IPS-NIHi11 (cell line): ENCODE results near the gene PGLYRP2.

ENCODE experiments used
- DNase-seq: peaks from one replicate; pipeline ENCODE4 v3.0.0; 2012; ENCODE audit warnings: mixed read lengths, low spot score

Gene PGLYRP2

DNA sequence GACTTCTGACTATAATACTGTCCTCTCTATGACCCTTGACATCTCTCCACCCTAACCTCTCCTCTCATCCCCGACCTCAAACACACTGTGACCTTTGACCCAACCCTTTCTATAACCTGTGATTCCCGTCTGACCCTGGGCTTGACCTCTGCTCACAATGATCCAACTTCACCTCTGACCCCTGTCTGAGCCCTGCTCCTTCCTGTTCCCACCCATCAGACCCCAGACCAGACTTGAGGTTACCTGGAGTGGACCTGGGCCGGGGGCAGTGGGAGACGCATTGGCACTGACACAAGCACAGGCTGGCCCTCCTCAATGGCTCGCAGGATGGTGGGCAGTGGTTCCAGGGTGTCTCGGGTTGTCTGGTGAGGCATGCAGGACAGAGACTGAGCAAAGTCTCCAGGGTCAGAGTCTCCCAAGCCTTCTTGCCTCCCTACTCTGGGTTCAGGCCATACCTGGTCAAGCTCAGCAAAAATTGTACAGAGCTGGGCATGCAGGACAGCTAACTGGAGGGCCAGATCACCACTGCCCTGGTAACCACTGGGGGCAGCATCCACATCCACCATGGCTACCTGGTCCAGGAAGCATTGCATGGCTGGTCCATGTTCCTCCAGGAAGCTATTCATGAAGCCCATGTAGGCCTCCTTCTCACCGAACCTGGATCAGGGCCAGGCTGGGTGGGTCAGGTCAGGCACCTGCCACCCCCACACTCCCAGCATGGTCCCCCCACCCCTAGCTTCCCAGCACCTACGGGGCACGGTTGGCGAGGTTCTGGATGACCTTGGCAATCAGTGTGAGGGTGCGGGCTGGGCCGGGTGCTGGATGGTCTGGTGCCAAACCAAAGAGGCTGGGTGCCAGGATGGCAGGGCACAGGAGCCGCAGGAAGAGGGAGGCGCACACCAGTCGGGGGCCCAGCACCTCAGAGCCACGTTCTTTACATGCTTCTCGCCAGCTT is 25.1 kb downstream of the PGLYRP2 start:
- DNase-seq, result no peak

DNA sequence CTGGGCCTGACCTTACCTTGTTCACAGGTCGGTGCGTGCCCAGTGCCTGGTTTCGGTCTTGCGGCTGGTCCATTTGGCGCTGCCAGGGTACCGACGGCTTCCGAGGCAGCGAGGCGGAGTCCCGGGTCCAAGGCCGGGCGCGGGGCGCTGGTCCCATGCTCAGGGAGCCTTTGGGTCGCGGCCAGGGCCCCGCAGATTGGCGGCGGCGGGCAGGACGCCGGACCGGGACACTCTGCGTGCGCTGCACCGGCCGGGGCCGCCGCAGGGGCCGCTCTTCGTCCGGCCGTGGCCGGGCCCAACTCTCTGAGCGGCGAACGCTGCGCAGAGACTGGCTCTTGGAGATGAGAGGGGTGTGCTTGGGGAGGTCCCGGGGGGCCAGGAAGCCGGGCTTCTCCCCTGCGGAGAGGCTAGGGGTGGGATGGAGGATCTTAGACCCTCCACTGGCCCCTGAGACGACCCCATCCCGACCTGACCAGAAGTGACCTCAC is 26.2 kb downstream of the PGLYRP2 start:
- peak; percentile 61 for DNase-seq

DNA sequence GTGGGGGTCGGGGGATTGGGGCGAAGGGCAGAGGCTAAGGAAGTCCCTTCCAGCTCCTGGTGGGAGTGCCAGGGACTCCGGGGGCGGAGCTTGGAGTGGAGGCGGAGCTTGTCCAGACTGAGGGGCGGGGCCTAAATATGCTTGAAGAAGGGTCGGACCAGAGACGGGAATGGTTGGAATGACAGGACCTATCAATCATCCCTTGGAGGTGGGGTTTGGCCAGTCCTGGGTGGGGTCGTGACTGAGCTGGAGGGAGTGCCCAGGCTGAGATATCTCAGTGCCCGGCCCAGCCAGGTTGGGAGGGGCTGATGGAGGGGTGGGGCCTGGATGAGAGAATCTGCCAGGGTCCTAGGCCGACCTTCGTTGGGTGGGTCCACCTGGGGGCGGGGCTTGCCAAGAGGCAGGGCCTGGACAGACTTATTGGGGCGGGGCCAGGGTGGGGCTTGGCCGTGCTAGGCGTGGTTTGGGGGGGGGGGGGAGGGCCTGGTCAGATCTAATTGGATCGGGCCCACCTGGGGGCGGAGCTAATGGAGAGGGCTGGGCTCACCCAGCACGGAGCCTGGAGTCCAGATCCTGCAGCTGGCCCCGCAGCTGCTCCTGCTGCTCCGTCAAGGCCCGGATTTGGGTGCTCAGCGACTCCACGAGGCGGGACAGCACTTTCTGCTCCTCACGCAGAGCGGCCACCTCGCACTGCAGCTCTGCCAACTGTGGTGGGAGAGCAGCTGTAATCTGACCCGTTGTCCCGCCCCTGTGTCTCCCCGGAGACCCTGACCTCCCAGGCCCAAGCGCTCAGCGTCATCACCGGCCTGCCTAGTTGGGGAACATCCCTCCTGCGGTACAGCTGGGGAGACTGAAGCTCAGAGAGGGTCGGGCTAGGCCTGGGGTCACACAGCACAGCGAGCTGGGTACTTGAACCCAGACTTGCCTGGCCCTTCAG is 26.9 kb downstream of the PGLYRP2 start:
- peak; percentile 94 for DNase-seq

DNA sequence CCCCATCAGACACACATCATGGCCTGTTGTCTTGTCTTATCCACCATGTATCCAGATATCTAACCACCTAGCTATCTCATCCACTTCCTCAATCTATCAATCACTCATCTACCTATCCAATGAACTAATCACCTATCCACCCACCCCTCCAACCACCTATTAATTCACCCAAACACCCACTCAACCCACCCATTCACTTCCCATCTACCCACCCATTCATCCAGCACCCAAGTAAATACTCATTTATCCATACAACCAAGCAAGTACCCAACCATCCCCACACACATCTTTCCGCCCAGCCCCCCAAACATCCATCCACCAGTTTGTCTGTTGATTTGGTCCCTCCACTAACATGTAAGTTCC is 28.8 kb downstream of the PGLYRP2 start:
- DNase-seq, result no peak

DNA sequence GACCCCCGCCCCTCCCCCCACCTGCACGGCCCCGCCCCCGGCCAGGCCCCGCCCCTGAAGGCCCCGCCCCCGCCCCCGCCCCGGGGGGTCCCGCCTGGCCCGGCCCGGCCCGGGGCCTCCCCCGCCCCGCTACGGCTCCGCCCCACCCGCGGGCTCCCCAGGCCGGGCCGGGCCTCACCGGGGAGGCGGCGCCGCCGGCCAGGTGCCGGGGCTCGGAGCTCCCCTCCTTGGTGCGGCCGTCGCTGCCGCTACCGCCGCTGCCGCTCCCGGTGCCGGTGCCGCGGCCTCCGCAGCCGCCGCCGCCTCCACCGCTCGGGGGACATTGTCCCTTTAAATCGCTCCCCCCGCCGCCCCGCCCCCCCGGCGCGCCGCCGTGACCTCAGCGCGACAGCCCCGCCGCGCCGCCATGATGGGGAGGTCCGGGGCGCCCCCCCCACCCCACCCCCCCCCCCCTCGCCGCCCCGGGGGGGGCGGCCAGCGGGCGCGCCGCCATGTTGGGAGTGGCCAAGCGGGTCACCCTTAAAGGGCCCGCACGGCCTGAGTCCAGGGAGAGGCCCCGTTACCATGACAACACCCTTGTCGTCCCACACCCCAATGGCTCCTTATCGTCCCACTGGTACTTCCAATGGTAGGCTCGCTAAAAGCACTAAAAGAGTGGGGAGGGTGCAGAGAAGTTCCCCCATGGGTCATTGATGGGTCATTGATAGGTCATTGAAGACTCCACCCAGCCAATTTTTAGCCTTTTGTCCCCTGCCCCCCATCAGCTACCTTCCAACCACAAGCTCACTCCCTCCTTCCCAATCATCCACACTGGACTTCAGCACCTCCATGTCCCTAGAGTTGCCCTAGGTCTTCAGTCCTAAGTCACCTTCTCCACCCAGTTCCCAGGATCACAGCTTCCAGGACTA is 29.4 kb downstream of the PGLYRP2 start, which contains the start of gene WIZ:
WIZ (minus strand) TSS at position 337 of the 908 bp plus-strand sequence. CDS start 1,649 bp downstream, outside the sequence.
- DNase-seq, result peak; percentile 92

DNA sequence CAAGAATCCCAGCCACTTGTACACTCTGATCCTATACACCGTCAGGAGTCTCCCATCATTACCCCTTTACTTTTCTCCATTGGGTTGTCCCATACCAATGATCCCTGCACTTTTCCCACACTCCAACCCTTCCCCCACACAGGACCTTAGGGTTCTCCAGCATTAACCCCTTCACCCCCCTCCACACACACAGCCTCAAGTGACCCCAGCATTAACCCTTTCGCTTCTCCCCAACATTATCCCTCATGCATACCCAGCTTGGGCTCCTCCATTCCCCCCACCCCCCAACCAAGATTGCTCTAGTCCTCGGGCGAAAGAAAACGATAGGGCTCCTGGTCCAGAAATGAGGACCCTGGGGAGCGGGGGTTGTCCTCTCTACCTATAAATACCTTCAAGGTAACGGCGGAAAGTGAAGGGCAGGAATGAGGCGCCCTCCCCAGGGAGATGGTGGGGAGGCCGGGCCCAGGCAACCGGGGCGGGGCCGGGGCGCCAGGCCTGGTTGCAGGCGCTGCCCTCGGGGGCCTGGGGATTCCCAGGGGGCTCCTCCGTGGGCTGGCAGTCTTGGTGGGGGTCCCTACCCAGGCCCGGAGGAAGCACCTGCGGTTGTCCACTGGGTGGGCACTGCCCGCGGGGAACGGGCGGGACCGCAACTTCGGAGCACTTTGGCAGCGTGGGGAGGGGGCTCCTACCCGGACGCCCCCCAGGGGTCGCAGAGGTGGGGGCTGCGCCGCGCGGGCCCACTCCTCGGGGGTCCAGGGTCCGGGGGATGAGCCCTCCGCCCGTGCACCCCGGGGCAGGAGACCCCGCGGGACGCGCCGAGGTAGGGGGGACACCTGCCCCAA is 30.3 kb downstream of the PGLYRP2 start:
- peak; percentile 49 for DNase-seq

DNA sequence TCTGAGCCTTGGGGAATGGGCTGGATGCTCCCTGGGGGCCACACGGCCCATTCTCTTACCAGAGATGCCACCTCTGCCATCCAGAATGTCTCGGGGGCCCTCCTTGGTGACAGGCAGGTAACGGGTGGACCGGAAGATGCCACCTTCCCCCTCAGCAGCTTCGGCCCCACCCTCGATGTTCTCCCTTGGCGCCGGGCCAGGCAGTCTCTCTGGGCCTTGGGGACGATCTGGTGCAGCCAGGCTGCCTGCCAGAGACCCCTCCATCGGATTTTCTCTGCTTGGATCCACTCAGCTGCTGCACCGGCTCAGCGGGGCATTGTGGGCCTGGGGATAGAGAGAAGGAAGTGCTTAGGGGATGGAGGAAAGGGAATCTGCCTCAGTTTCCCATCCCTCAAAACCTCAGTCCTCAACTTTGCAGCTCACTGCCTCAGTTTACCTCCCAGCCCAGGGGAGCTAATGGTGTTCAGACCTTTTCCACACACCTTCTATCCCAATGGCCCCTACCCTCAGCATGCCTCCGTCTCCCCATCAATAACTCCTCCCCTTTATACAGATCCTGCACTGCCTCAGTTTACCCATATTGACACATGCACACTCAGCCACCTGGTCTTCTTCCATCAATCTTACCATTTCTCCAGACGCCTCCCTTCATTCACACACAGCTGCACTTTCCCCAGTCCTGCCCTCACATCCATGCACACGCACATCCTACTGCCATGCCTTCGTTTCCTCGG is 31.1 kb downstream of the PGLYRP2 start:
- DNase-seq, result no peak

DNA sequence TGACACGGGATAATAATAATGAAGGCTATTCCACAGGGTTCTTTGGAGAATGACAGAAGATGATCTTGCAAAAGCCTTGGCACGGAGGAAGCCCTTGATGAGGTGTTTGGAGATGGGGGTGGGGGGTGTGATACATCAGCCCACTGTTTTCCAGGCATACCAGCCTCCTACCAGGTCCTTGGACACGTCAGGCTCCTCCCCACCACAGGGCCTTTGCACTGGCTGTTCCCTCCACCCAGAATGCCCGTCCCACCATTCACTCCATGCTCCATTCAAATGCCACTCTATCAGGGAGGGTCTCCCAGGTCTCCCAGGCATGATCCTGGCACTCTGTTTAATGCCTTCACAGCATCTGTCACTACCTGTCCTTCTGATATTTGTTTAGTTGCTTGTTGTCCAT is 32.2 kb downstream of the PGLYRP2 start:
- DNase-seq, result no peak

DNA sequence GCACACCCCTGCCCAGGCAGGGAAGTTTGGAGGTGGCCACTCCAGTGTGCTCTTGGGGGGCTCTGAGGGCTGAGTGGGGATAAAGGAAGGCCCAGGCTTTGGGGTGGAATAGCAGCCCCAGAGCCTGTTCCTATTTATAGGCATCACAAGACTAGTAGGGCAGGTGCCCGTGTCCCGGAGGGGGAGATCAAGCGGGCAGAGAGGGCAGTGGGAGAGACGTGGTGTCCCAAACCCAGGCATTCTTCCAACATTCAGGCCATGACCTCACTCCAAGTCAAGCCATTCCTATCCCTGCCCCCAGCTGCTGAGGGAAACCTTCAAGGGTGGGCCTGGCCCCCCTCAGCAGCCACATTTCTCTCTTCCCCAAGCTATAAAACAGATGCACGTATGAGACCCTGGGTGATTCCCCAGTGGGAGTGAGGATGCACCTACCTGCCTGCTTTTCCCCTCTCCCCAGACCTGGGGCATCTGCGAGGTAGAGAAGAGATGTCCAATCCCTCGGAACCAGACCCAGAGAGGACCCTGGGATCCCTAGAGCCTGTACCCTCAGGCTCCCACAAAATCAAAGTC is 33.4 kb downstream of the PGLYRP2 start:
- DNase-seq, result no peak

DNA sequence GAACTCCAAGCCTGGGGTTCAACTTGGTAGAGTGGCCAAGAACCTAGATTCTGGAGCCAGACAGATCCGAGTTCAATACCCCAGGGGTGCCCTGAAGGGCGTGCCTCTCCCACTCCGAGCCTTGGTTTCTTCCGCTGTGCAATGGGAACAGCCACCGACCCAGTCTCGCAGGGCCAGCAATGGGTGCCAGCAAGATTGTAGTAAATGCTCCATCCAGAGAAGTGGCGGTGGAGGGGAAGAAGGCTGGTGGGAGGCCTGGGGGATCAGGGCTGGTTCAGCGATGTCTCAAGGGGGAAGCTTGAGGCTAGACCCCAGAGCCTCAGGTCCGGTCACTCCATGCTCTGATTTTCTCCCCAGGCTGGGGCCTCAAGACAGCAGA is 34.1 kb downstream of the PGLYRP2 start:
- no peak for DNase-seq

DNA sequence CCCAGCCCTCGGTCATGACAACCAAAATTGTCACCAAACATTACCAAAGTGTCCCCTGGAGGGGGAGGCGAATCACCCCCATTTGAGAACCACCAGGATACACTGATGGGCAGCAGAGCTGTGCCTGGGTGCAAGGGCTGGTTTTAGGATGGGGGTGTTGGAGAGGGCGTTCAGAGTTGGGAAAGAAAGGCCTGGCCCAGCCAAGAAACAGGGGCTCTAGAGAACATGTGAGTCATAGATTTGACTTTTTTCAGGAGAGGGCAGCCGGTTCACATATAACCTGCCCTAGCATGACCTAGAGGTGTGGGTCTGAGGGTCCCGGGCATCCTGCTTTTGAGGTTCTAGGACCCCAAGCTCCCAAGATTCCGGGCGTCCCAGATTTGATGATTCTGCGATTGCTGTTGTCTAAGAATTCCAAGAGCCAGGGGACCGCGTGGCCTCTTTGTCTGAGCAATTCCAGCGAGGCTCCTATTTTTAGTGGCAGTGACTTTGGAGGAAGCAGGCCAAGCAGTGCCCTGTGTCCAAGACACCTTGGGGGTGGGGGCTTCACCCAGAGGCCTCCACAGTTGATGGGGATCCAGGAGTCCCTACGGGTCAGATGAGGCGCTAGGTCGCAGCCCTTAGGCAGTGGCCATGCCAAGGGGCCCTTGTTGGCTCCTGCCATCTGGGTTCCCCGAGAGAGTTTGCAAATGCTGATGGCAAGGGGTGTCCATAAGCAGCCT is 34.6 kb downstream of the PGLYRP2 start:
- no peak for DNase-seq

DNA sequence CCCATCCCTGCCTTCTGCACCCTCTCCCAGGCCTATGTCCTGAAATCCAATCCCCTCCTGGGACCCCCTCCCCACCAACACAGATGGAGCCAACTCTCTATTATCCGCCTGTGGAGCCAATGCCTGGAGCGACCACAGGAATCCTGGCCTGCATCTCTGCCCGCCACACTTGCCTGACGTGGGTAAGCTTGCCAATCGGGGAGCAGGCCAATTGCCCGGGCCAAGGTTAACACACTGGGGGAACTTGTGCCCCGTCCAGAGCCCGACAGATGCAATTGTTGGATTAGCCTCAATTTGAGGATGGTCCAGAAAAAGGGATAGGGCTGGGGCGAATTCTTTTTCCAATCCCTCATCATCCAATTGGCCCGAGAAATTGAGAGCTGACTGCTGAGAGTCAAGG is 35.5 kb downstream of the PGLYRP2 start:
- DNase-seq, result no peak

DNA sequence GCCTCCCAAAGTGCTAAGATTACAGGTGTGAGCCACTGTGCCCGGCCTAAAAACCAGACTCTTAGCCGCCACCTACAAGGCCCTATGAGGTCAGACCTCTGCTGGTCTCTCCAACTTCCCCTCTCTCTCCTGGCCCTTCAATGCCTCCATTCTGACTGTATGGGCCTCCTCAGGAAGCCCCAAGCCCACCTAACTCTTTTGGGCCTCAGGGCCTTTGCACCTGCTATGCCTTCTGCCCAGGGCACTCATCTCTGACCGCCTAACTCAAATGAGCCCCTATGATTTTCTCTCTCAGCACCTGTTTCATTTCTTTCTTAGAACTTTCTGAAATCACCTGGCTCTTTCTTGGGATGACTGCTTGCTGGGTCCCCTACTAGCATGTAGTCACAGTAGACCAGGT is 36.0 kb downstream of the PGLYRP2 start:
- DNase-seq, result no peak

DNA sequence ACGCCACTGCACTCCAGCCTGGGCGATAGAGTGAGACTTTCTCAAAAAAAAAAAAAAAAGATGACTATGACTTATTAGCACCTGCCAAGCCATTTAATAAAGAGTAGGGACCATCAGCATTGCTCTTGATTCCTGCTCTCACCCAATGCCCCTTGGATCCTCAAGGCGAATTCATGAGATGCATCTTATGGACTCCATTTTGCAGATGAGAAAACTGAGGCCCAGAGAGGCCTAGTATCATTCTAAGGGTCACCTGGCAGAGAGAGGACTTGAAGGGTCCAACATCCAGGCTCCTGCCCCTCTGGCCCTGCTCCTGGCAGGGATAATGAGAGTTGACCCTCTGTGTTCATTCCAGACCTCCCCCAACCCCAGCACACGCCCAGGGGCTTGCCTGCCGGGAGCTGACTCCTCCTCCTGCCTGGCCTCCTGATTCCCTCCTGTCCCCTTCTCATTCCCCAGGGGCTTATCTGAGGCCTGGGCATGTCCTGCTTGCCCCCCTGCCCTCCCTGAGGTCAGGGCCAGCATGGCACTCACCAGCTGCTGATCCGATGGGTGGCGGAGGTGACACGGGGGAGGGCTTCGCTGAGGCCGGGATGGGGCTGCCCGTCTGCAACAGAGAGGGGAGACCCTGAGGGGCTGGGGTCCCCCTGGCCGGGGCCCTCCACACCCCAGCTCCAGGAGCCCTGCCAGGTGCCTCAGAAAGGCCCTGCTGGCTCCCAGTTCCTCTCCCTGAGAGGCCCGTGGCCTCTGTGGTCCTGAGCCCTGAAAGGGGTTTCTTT is 37.0 kb downstream of the PGLYRP2 start:
- DNase-seq, result no peak

DNA sequence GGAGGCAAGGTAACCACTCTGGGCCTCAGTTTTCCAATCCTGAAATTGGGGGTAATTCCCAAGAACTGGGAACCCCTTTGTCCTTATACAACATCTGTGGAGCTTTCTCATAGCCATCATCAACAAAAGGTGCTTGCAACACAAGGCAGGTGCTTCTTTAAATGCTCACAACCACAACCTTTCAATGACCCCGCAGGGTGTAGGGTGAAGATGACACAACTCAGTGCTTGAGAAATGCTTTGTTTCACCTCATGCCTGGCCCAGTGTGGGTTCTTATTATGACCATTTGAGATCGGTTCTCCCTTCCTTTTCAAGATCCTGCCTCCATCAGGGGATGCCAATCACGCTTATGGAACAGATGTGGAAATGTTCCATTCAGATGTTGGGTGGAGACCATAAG is 38.0 kb downstream of the PGLYRP2 start:
- no peak for DNase-seq

DNA sequence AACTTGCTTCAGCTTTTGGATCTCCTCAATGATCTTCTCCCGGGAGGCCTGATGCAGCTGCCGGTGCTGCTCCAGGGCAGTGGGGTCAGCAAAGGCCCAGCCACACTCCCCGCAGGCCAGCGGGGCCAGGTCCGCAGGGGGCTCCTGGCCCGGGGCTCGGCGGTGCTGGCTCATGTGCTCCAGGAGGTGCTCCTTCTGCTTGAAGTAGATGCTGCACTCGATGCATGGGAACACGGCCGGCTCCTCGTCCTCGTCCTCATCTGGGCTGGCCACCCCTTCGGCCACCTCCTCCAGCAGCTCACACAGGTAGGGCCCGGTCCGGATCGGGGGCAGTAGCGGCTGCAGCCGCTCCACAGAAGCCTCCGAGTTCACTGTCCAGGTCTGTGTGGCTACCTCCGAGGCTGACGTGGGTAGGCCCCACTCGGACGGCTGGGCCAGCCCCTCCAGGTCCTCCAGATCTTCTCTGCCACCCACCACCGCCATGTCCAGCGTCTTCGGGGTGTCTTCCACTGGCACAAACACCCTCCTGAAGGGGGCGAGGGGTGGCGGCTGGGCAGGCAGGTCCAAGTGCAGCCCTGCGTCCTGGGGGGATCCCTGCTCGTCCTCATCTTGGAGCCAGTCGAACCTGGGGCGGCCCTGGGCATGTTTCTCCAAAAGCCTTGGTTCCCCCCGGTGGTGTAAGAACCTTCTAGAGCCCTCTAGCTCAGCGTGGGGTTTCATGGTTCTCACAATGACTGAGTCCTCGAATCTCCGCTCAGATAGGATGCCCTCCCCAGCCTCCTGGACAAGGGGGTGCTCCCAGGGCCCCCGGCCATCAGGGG is 39.3 kb downstream of the PGLYRP2 start:
- DNase-seq, result no peak
